ENCODE results near the gene SCD5. TPM values are rescaled to one million over a fixed set of nuclear protein-coding genes. Genes with fewer than 3 reads are reported as not detected.

Gene SCD5
- total and polyA plus RNA-seq, 7 donors = 0.69 to 30.7 (median 27.3) TPM

GRCh38 chr4:82650868-82651267, 147.7 kb downstream of the SCD5 start:
- Histone ChIP-seq H3K36me3 (peaks cover 0 to 8% (median 3%) of the 10 kb centered on the region in 4 donors), H3K4me3 (no peak overlapping the region), H3K27ac (no peak overlapping the region), H3K4me1 (no peaks in the 10 kb centered on the region), H3K27me3 (no peaks in the 10 kb centered on the region), H3K9me3 (no peaks in the 10 kb centered on the region)
- DNase-seq = no peak
- TF ChIP-seq EP300 (IDR thresholded peaks at IDR 0.05) (no peak), POLR2A (IDR thresholded peaks at IDR 0.05) (no peak), CTCF (IDR thresholded peaks at IDR 0.05) (no peak), POLR2AphosphoS5 (IDR thresholded peaks at IDR 0.05) (no peak)
- intact Hi-C loops (cut with DNase I) = no loop called here

GRCh38 chr4:82648356-82648755, 150.2 kb downstream of the SCD5 start:
- Histone ChIP-seq H3K4me3 (no peak overlapping the region), H3K27ac (no peak overlapping the region), H3K9me3 (no peaks in the 10 kb centered on the region), H3K4me1 (no peaks in the 10 kb centered on the region), H3K36me3 (peaks cover 0 to 8% (median 3%) of the 10 kb centered on the region in 4 donors), H3K27me3 (no peaks in the 10 kb centered on the region)
- TF ChIP-seq POLR2A (IDR thresholded peaks at IDR 0.05) (no peak), CTCF (IDR thresholded peaks at IDR 0.05) (no peak), EP300 (IDR thresholded peaks at IDR 0.05) (no peak), POLR2AphosphoS5 (IDR thresholded peaks at IDR 0.05) (no peak)
- intact Hi-C loops (cut with DNase I) = no loop called here
- WGBS, 2 donors = 59 to 72% methylated on average over 3 of the region's 3 CpGs
- no peak for DNase-seq

- intact Hi-C loops (cut with DNase I) = no loop called here
- H3K27me3 ChIP-seq = no peaks in the 10 kb centered on the region
- WGBS, 2 donors = 70 to 71% methylated on average over 5 of the region's 5 CpGs
These were observed 152.5 kb downstream of the SCD5 start for GRCh38 chr4:82645936-82646565.

GRCh38 chr4:82644734-82645126, 153.9 kb downstream of the SCD5 start:
- Histone ChIP-seq H3K36me3 (peaks cover 0 to 6% (median 2%) of the 10 kb centered on the region in 4 donors), H3K9me3 (no peaks in the 10 kb centered on the region), H3K4me3 (no peak overlapping the region), H3K4me1 (no peaks in the 10 kb centered on the region), H3K27me3 (no peaks in the 10 kb centered on the region), H3K27ac (no peak overlapping the region)
- intact Hi-C loops (cut with DNase I) = no loop called here
- no peak for DNase-seq
- WGBS, 2 donors = 69 to 81% methylated on average over 4 of the region's 4 CpGs
- TF ChIP-seq POLR2A (IDR thresholded peaks at IDR 0.05) (no peak), EP300 (IDR thresholded peaks at IDR 0.05) (no peak), POLR2AphosphoS5 (IDR thresholded peaks at IDR 0.05) (no peak), CTCF (IDR thresholded peaks at IDR 0.05) (no peak)

More at GRCh38 chr4:82645936-82646565, 152.5 kb downstream of the SCD5 start:
- TF ChIP-seq EP300 (IDR thresholded peaks at IDR 0.05) = no peak
- TF ChIP-seq CTCF (IDR thresholded peaks at IDR 0.05) = no peak
- no peak for TF ChIP-seq POLR2AphosphoS5 (IDR thresholded peaks at IDR 0.05)
- TF ChIP-seq POLR2A (IDR thresholded peaks at IDR 0.05) = no peak
- no peak for DNase-seq
- peaks cover 0 to 8% (median 3%) of the 10 kb centered on the region in 4 donors for H3K36me3 ChIP-seq
- H3K4me3 ChIP-seq = no peak overlapping the region
- H3K9me3 ChIP-seq = no peaks in the 10 kb centered on the region
- H3K27ac ChIP-seq = no peak overlapping the region
- H3K4me1 ChIP-seq = no peaks in the 10 kb centered on the region

Measured in sigmoid colon (tissue), 7 donors.